Choroid plexus epithelial cell (primary cell): ENCODE measurements around the gene PARN.
A peak's percentile ranks its signal among the peaks of the same experiment; 100 is the strongest.
"Not testable (repeated sequence)": the region's sequence is repeated elsewhere in the genome, so short reads cannot be mapped to it uniquely, and the experiment has no call there.

Source experiments
- DNase-seq: peaks from one replicate; pipeline ENCODE4 v3.0.0-alpha.2; 2010; ENCODE audit warnings: low read depth
- H3K4me3 ChIP-seq: 2 replicates; pipeline ENCODE4 v1.5.1; 2011; ENCODE audit warnings: low read depth, mild to moderate bottlenecking, control low read depth, low read length, moderate library complexity
- CTCF ChIP-seq: conservative IDR thresholded peaks from 2 replicates; pipeline ENCODE4 v1.5.1; 2011; ENCODE audit warnings: low read depth, mild to moderate bottlenecking, control low read depth, inconsistent platforms, low read length, moderate library complexity

The PARN gene

GRCh38 chr16:14416184-14416583, 213.9 kb downstream of the PARN start:
- no peak for TF ChIP-seq CTCF
- H3K4me3 ChIP-seq: no peak overlapping the region
- no peak for DNase-seq

DNA sequence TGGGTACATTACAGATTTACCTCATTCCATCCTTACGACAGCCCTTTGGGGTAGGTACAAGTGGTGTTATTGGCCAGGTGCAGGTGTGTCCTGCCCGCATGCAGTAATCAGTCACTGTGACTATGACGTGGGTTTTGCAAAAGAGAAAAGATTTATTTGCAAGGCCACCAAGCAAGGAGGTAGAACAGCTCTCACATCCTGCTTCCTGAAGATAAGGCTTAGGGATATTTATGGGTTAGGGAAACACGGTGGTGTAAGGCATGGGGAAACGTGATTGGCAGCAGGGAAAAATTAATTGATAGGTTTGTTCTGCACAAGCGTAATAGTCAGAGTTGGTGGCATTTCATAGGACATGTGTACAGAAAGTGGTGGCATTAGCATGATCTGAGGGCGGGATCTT, 214.8 kb downstream of the PARN start:
- no peak for TF ChIP-seq CTCF
- no peak overlapping the region for H3K4me3 ChIP-seq
- no peak for DNase-seq

DNA sequence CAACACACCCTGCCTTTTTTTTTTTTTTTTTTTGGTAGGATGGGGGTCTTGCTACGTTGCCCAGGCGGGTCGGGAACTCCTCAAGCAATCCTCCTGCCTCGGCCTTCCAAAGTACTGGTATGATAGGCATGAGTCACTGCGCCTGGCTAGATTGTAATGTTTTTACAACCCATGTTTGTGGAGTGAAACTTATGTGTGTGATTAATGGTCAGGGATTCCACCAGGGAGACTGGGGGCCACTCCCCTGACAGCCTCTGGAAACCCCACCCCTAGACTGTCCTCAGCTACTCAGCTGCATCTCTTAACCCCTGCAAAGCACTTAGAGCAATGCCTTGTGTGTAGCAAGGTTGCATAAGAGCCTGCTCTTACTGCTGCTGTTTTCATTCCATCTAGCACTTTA, 220.5 kb downstream of the PARN start:
- no peak for TF ChIP-seq CTCF
- peak; percentile 97 for DNase-seq
- no peak overlapping the region for H3K4me3 ChIP-seq

DNA sequence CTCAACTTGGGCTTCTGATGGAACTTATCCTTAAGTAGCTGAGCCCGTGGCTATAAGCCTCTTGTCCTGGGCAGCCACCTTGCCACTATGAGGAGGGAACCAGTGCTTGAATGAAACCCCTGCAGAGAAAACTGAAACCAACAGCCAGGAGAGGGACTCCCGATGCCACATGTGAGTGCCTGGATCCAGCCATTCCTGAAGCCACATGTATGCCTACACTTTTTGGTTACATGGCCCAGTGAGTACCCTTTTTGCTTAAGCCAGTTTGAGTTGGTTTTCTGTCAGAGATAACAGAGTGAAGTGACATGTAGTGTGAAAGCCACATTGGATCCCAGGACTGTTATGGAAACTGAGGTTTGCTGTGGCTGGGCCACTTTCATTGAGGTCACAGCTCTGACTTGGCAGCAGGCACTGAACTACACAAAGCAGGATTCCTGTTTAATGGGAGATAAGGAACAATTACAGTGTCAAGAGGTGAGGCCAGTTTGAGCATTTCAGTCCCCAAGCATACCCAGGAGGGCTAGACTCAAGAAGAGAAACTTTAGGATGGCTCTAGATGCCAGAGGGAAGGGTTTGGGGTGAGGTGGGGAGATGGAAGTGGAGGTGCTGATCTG, 222.2 kb downstream of the PARN start:
- no peak for DNase-seq
- H3K4me3 ChIP-seq: no peak overlapping the region
- no peak for TF ChIP-seq CTCF

DNA sequence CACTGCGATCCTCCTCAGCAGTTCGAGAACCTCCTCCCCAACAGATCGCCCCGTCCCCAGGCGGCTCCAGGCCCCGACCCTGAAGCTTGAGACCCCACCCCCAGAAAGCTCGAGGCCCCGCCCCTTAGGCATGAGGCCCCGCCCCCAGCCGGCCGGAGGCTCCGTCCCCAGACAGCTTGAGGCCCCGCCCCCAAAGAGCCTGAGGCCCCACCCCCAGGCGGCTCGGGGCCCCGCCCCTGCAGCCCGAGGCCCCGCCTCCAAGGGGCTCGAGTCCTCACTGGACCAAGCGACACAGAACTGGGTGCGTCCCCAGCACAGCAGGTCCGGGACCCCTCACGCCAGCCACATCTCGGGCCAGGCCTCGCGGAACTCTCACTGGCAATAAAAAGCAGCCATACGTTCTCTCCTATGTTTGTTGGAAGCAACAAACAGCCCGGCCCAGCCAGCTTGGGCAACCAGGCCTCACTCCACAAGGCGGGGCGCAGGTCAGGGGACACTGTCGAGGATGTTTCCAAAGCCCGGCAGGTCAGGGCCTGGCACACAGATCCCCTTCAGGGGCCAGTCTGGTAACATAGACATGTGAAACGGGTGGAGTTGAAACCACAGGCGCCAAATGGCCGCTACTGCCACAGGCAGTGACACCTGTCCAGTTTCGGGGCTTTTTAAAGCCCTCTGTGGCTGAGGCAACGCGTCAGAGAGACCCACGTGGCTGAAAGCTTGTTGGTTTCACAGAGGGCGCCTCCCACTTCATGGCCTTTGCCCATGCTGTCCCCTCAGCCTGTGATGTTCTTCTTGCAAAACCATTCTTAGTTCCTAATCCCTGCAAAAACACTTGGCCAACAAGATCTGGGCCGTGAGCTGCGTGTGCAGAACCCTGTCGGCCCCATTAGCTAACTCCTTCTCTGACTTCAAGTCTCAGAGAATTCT, 224.2 kb downstream of the PARN start:
- H3K4me3 ChIP-seq: no peak overlapping the region
- TF ChIP-seq CTCF: no peak
- DNase-seq: no peak

- H3K4me3 ChIP-seq, DNase-seq: not testable (repeated sequence)
Observed at GRCh38 chr16:14403001-14403389, 227.1 kb downstream of the PARN start.

GRCh38 chr16:14402114-14403000, 227.7 kb downstream of the PARN start:
- not testable (repeated sequence) for DNase-seq, H3K4me3 ChIP-seq

- not testable (repeated sequence) for H3K4me3 ChIP-seq
- peak; percentile 42 for DNase-seq
Observed at GRCh38 chr16:14401711-14402061, 228.4 kb downstream of the PARN start.

- H3K4me3 ChIP-seq, DNase-seq: not testable (repeated sequence)
Observed at GRCh38 chr16:14400978-14401710, 228.9 kb downstream of the PARN start.
